Stomach (tissue), 4 donors: ENCODE results near the gene BBS10.

Source experiments
- CTCF ChIP-seq, 7 experiments: fragments of 450-650 bp in 4 of 7; fragments of 200-600 bp in 3 of 7; sonication (generic) in 3 of 7; IDR thresholded peaks; one replicate each; pipeline ENCODE4 v1.5.1; 2016 to 2019; ENCODE audit warnings: antibody characterized with exemption in 7 of 7, control low read depth in 2 of 7, mild to moderate bottlenecking in 1 of 7
- EP300 ChIP-seq: sonication (generic); formaldehyde crosslinking; IDR thresholded peaks from one replicate; pipeline ENCODE4 v1.6.1; 2017; ENCODE audit warnings: antibody characterized with exemption
- POLR2A ChIP-seq, 4 donors: fragments of 450-650 bp; IDR thresholded peaks; one replicate each; pipeline ENCODE4 v1.6.1; 2016; ENCODE audit warnings: antibody characterized with exemption in 4 of 4, control low read depth in 2 of 4, mild to moderate bottlenecking in 1 of 4, moderate library complexity in 1 of 4
- POLR2AphosphoS5 ChIP-seq, 3 donors: sonication (generic); formaldehyde crosslinking; IDR thresholded peaks; one replicate each; pipeline ENCODE4 v1.6.1; 2016; ENCODE audit warnings: antibody characterized with exemption in 3 of 3

- TF ChIP-seq CTCF (IDR thresholded peaks at IDR 0.05) (no peak), POLR2A (IDR thresholded peaks at IDR 0.05) (no peak), POLR2AphosphoS5 (IDR thresholded peaks at IDR 0.05) (no peak), EP300 (no peak)
These were observed 31.0 kb upstream of the BBS10 start for GRCh38 chr12:76379261-76379660.
